Measurements from ENCODE around the gene STX18. TPM values are rescaled to one million over a fixed set of nuclear protein-coding genes. Genes with fewer than 3 reads are reported as not detected.

Gene STX18
- total RNA-seq, 4 donors from 2014 or later = 17.8 to 25.4 (median 23.4) TPM

DNA sequence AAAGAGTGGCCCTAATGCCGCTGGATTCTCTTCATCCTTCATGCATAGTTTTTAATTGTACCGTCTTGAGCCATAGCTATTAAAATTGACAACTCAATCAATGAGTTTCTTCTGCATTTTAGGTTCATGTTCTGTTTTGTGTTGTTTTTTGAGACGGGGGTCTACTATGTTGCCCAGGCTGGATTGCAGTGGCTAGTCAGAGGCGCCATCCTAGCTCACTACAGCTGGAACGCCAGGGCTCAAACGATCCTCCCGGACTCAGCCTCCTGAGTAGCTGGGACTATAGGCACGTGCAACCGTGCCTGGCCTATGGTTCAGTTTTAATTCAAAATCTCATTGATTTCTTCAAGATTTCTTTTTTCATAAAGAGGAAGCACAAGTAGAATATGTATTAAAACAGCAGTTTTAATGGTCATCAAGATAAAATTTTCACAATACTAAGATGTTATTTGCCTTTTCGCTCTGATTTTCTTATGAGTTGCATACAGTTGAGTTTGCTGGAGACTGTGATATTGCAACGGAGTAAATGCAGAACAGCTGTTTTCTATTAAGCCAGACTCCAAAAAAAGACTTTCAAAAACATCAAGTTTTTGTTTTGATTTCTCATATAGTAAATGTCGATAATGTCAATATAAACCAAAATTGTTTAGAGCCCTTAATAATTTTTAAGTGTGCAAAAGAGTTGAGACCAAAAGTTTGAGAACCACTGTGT is 1.1 kb upstream of the STX18 start:
- Histone ChIP-seq H3K9me3 (no peaks in the 10 kb centered on the region), H3K4me3 (peak overlapping the region; percentile 89 to 100), H3K36me3 (peaks cover 0 to 27% of the 10 kb centered on the region in 2 donors), H3K27ac (no peak overlapping the region), H3K4me1 (peaks cover 3 to 42% (median 18%) of the 10 kb centered on the region in 3 donors), H3K27me3 (no peaks in the 10 kb centered on the region)
- WGBS, 2 donors (ENCODE audit: low coverage in 1 of 2) = 19% methylated on average over 10 to 12 of the region's 12 CpGs
- TF ChIP-seq POLR2A (IDR thresholded peaks at IDR 0.05) = no peak
- ATAC-seq = no peak

DNA sequence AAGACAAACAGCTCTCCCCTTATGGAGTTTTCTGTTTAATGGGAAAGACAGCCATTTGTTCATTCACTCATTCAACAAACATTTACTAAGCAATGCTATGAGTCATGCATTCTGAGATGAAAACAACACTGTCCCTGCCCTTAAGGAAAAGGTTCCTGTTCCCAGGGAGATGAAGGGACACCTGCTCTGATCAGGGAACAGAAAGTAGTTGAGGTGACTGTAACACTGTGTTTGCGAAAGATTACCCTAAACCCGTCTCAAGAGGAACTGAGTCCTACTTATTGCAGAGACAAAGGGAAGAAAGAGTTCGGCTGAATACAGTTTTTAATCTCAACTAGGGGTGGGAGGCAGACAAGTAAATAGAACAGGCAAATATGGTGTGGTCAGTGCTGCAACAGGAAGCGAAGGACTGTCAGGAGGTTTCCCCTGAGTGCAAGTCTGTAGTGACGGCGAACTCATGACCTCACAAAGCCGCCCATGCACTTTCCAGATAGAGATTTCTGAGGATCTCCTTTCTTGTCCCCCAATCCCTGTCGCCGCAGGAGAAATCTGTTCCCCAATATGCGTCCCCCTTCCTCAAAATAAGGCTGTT is 712 bp downstream of the STX18 start:
- peak; percentile 27 for ATAC-seq
- Histone ChIP-seq H3K27me3 (no peaks in the 10 kb centered on the region), H3K36me3 (peaks cover 0 to 12% of the 10 kb centered on the region in 2 donors), H3K27ac (peak overlapping the region; percentile 79 to 91 (median 86)), H3K4me3 (peak overlapping the region; percentile 89 to 100), H3K4me1 (peaks cover 3 to 53% (median 18%) of the 10 kb centered on the region in 3 donors), H3K9me3 (no peaks in the 10 kb centered on the region)
- WGBS, 2 donors (ENCODE audit: low coverage in 1 of 2) = 6 to 9% methylated on average over 9 to 10 of the region's 10 CpGs
- TF ChIP-seq, protein P1, sequence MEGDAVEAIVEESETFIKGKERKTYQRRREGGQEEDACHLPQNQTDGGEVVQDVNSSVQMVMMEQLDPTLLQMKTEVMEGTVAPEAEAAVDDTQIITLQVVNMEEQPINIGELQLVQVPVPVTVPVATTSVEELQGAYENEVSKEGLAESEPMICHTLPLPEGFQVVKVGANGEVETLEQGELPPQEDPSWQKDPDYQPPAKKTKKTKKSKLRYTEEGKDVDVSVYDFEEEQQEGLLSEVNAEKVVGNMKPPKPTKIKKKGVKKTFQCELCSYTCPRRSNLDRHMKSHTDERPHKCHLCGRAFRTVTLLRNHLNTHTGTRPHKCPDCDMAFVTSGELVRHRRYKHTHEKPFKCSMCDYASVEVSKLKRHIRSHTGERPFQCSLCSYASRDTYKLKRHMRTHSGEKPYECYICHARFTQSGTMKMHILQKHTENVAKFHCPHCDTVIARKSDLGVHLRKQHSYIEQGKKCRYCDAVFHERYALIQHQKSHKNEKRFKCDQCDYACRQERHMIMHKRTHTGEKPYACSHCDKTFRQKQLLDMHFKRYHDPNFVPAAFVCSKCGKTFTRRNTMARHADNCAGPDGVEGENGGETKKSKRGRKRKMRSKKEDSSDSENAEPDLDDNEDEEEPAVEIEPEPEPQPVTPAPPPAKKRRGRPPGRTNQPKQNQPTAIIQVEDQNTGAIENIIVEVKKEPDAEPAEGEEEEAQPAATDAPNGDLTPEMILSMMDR (IDR thresholded peaks at IDR 0.05) = no peak
- TF ChIP-seq POLR2A (IDR thresholded peaks at IDR 0.05) = no peak
- no peak for TF ChIP-seq EP300 (IDR thresholded peaks at IDR 0.05)
- TF ChIP-seq POLR2AphosphoS5 (IDR thresholded peaks at IDR 0.05) = no peak

DNA sequence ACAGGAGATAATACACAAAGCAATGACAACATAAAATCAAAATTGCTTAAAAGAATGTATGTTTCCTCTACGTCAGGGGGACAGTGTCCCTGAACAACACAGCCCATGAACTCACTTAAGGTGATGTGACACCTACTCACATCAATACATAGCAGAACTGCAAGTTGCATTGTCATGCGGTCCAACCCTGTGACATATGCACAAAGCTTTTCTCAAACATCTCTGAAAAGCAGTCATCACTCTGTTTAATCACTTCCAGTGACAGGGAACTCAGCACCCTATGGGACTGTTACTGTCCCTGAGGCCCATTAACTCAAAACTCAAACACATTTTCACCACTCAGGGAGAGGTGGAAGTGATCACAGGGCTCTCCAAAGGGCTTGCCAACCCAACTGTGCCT is 2.4 kb downstream of the STX18 start:
- Histone ChIP-seq H3K36me3 (no peaks in the 10 kb centered on the region), H3K9me3 (no peaks in the 10 kb centered on the region), H3K27ac (no peak overlapping the region), H3K4me1 (peaks cover 3 to 55% (median 18%) of the 10 kb centered on the region in 3 donors), H3K4me3 (no peak overlapping the region), H3K27me3 (no peaks in the 10 kb centered on the region)
- TF ChIP-seq POLR2AphosphoS5 (IDR thresholded peaks at IDR 0.05) = no peak
- no peak for TF ChIP-seq POLR2A (IDR thresholded peaks at IDR 0.05)
- no peak for TF ChIP-seq EP300 (IDR thresholded peaks at IDR 0.05)
- TF ChIP-seq, protein P1 (IDR thresholded peaks at IDR 0.05) = no peak
- no peak for ATAC-seq
- 83 to 87% methylated on average over 2 of the region's 2 CpGs for WGBS, 2 donors (ENCODE audit: low coverage in 1 of 2)

DNA sequence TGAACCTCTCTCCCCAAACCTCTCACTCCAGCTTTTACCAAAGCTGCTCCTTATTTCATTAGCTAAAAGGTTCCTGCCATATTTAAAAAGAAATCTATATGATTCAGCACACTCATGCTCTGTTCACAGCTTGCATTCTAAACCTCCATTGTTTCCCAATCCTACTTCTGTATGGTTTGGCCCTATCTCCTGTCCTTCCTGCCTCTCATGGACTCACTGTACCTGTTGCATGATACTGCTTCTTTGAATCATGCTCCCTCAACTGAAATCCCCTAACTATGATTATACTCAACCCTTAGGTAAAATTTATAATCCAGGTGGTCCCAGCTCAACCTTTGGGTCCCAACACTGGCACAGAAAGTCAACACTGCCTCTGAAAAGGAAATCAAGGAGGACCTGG is 6.3 kb downstream of the STX18 start:
- TF ChIP-seq POLR2AphosphoS5 (IDR thresholded peaks at IDR 0.05) = no peak
- no peak for TF ChIP-seq EP300 (IDR thresholded peaks at IDR 0.05)
- TF ChIP-seq, protein P1 (IDR thresholded peaks at IDR 0.05) = no peak
- TF ChIP-seq POLR2A (IDR thresholded peaks at IDR 0.05) = no peak
- Histone ChIP-seq H3K4me1 (peaks cover 3 to 28% (median 12%) of the 10 kb centered on the region in 3 donors), H3K36me3 (no peaks in the 10 kb centered on the region), H3K9me3 (no peaks in the 10 kb centered on the region), H3K27ac (no peak overlapping the region), H3K27me3 (no peaks in the 10 kb centered on the region), H3K4me3 (no peak overlapping the region)
- no peak for ATAC-seq

DNA sequence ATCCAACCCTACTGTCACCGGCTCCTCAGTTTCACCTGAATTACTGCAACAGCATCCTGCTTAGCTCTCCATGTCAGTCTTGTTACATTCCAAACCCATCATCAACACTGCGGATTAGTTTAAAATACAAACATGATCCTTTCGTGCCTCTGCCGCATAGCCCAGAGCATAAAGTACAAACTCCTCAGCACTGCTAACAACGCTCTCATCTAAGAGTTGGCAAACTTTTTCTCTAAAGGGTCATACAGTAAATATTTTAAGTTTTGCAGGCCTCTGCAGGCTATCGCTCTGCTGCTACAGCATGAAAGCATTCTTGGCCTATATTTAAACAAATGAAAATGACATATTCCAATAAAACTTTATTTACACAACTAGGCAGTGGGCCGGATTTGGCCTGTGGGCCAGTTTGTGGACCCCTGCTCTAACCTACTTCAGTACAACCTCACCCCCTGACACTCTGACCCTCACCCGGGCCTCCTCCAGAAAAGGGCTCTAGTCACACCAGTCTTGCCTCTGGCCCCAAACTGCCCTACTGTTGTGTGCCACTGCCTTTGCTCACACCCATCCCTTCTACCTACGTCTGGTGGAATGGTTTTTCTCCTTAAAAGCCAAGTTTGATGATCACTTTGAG is 7.2 kb downstream of the STX18 start:
- H3K4me1 ChIP-seq = peaks cover 1 to 19% (median 2%) of the 10 kb centered on the region in 3 donors
- no peaks in the 10 kb centered on the region for H3K36me3 ChIP-seq
- 91 to 95% methylated on average over 7 to 9 of the region's 9 CpGs for WGBS, 2 donors (ENCODE audit: low coverage in 1 of 2)
- no peak overlapping the region for H3K27ac ChIP-seq
- no peak for ATAC-seq
- TF ChIP-seq POLR2AphosphoS5 (IDR thresholded peaks at IDR 0.05) = no peak
- no peak overlapping the region for H3K4me3 ChIP-seq
- no peaks in the 10 kb centered on the region for H3K27me3 ChIP-seq
- H3K9me3 ChIP-seq = no peaks in the 10 kb centered on the region
